SK-N-SH (cell line): ENCODE data around the gene GPR39. TPM values are rescaled to one million over a fixed set of nuclear protein-coding genes. Genes with fewer than 3 reads are reported as not detected.

Experiments used
- CTCF ChIA-PET: fragments of 300-600, 350-600 bp; formaldehyde crosslinking; extraction: SDS; loops from one replicate; lab custom pipeline; 2021; lab: Yijun Ruan, JAX
- POLR2A ChIA-PET: fragments of 350-600 bp; sonication (Branson Sonifier 250); formaldehyde crosslinking; extraction: SDS; loops from one replicate; lab custom pipeline; 2020; ENCODE audit warnings: antibody characterized with exemption, inconsistent platforms; lab: Yijun Ruan, JAX
- DNase-seq: peaks from one replicate; pipeline ENCODE4 v3.0.0; 2012
- H2AFZ ChIP-seq: fragments of 200-600 bp; sonication (generic); 2 replicates; pipeline ENCODE4 v1.8.1; 2016; ENCODE audit warnings: antibody characterized with exemption, mild to moderate bottlenecking, low read depth
- H3F3A ChIP-seq: fragments of 200-600 bp; sonication (generic); replicated peaks from 2 replicates; pipeline ENCODE3; 2016; ENCODE audit warnings: antibody characterized with exemption, mild to moderate bottlenecking; ENCODE audit not compliant: insufficient read depth
- H3K27ac ChIP-seq, 2 experiments: fragments of 200-500 bp in 1 of 2; fragments of 200-600 bp in 1 of 2; sonication (Bioruptor generic) in 1 of 2; sonication (generic), shearing (Covaris generic) in 1 of 2; 2 replicates each; pipeline versions ENCODE4 v1.5.1 to v1.6.1; 2014 to 2016; ENCODE audit warnings: low read depth in 2 of 2, inconsistent platforms in 1 of 2, low read length in 1 of 2, mild to moderate bottlenecking in 1 of 2, mixed read lengths in 1 of 2
- H3K27me3 ChIP-seq: fragments of 200-600 bp; sonication (generic), shearing (Covaris generic); 2 replicates; pipeline ENCODE4 v1.6.1; 2016; ENCODE audit warnings: mixed run types; ENCODE audit not compliant: insufficient read depth
- H3K36me3 ChIP-seq, 2 experiments: fragments of 200-500 bp in 1 of 2; fragments of 200-600 bp in 1 of 2; sonication (Bioruptor generic) in 1 of 2; sonication (generic) in 1 of 2; replicated peaks in 1 of 2; 2 replicates each; pipeline versions ENCODE3 to v1.5.1; 2014 to 2016; ENCODE audit warnings: low read length in 1 of 2, mild to moderate bottlenecking in 1 of 2; ENCODE audit not compliant: insufficient read depth in 2 of 2, control insufficient read depth in 1 of 2
- H3K4me1 ChIP-seq, 2 experiments: fragments of 200-500 bp in 1 of 2; fragments of 200-600 bp in 1 of 2; sonication (Bioruptor generic) in 1 of 2; sonication (generic), shearing (Covaris generic) in 1 of 2; 2 replicates each; pipeline versions ENCODE4 v1.5.1 to v1.6.1; 2014 to 2016; ENCODE audit warnings: low read depth in 1 of 2, low read length in 1 of 2, mixed run types in 1 of 2; ENCODE audit not compliant: insufficient read depth in 2 of 2, control insufficient read depth in 1 of 2
- H3K4me2 ChIP-seq: fragments of 200-600 bp; sonication (generic), shearing (Covaris generic); 2 replicates; pipeline ENCODE4 v1.6.1; 2017; ENCODE audit warnings: mixed run types
- H3K4me3 ChIP-seq, 2 experiments: fragments of 200-500 bp in 1 of 2; fragments of 200-600 bp in 1 of 2; sonication (Bioruptor generic) in 1 of 2; sonication (generic), shearing (Covaris generic) in 1 of 2; 2 replicates each; pipeline versions ENCODE4 v1.5.1 to v1.8.1; 2014 to 2016; ENCODE audit warnings: low read depth in 2 of 2, inconsistent platforms in 1 of 2, low read length in 1 of 2, mild to moderate bottlenecking in 1 of 2, mixed read lengths in 1 of 2, moderate library complexity in 1 of 2
- H3K79me2 ChIP-seq: fragments of 200-600 bp; sonication (generic); 2 replicates; pipeline ENCODE4 v1.8.1; 2017; ENCODE audit warnings: mild to moderate bottlenecking; ENCODE audit not compliant: insufficient read depth
- H3K9ac ChIP-seq: fragments of 200-600 bp; sonication (generic); 2 replicates; pipeline ENCODE4 v1.6.1; 2017; ENCODE audit warnings: mixed run types
- H3K9me2 ChIP-seq: fragments of 200-600 bp; sonication (generic); 2 replicates; pipeline ENCODE4 v1.6.1; 2017; ENCODE audit warnings: mixed run types
- H3K9me3 ChIP-seq: fragments of 200-600 bp; sonication (generic); 2 replicates; pipeline ENCODE4 v1.6.1; 2017; ENCODE audit warnings: mixed run types, mild to moderate bottlenecking, moderate library complexity
- H4K20me1 ChIP-seq: fragments of 200-600 bp; sonication (generic); 2 replicates; pipeline ENCODE4 v1.6.1; 2017; ENCODE audit warnings: mild to moderate bottlenecking, mixed run types; ENCODE audit not compliant: insufficient read depth
- EP300 ChIP-seq, 2 experiments: IDR thresholded peaks; 2 replicates each; pipeline versions ENCODE4 v1.4.0 to v1.6.1; 2012; ENCODE audit warnings: borderline replicate concordance in 1 of 2, low read depth in 1 of 2, low read length in 1 of 2
- EZH2phosphoT487 ChIP-seq: fragments of 200-600 bp; sonication (generic); IDR thresholded peaks from 2 replicates; pipeline ENCODE4 v1.6.1; 2017; ENCODE audit warnings: low read depth, mixed run types, mild to moderate bottlenecking, antibody characterized with exemption, moderate library complexity, borderline replicate concordance
- FOSL2 ChIP-seq: IDR thresholded peaks from 2 replicates; pipeline ENCODE4 v1.4.0; 2012; ENCODE audit warnings: low read depth, mild to moderate bottlenecking, moderate library complexity, borderline replicate concordance
- FOXJ3 ChIP-seq: sonication (generic); formaldehyde crosslinking; IDR thresholded peaks from 2 replicates; pipeline ENCODE4 v1.5.1; 2020; ENCODE audit warnings: mild to moderate bottlenecking, missing genetic modification reagents
- FOXM1 ChIP-seq: IDR thresholded peaks from 2 replicates; pipeline ENCODE4 v1.4.0; 2012; ENCODE audit warnings: low read depth, mild to moderate bottlenecking
- GATA2 ChIP-seq: sonication (generic); formaldehyde crosslinking; IDR thresholded peaks from 2 replicates; pipeline ENCODE4 v1.5.0; 2020; ENCODE audit warnings: mild to moderate bottlenecking, missing genetic modification reagents
- JUND ChIP-seq: IDR thresholded peaks from 2 replicates; pipeline ENCODE4 v1.4.0; 2012
- MAX ChIP-seq: IDR thresholded peaks from 2 replicates; pipeline ENCODE4 v1.4.0; 2012; ENCODE audit warnings: low read depth
- MEF2A ChIP-seq: IDR thresholded peaks from 2 replicates; pipeline ENCODE4 v1.4.0; 2012; ENCODE audit warnings: low read depth, borderline replicate concordance
- MXI1 ChIP-seq: IDR thresholded peaks from 2 replicates; pipeline ENCODE4 v1.6.1; 2012; ENCODE audit warnings: mild to moderate bottlenecking, low read depth, low read length, improper control_type of control experiment
- NFIC ChIP-seq: IDR thresholded peaks from 2 replicates; pipeline ENCODE4 v1.4.0; 2012; ENCODE audit warnings: borderline replicate concordance
- NRF1 ChIP-seq: IDR thresholded peaks from 2 replicates; pipeline ENCODE4 v1.6.1; 2012; ENCODE audit warnings: low read depth, mild to moderate bottlenecking, low read length
- RCOR1 ChIP-seq: fragments of 150-350 bp; IDR thresholded peaks from 2 replicates; pipeline ENCODE4 v1.6.1; 2017; ENCODE audit warnings: antibody characterized with exemption, low read length
- REST ChIP-seq: IDR thresholded peaks from 2 replicates; pipeline ENCODE4 v1.6.1; 2012; ENCODE audit warnings: mild to moderate bottlenecking, low read depth, low read length, moderate library complexity
- RFX5 ChIP-seq: IDR thresholded peaks from 2 replicates; pipeline ENCODE4 v1.6.1; 2012; ENCODE audit warnings: mild to moderate bottlenecking, improper control_type of control experiment, low read length
- RXRA ChIP-seq: IDR thresholded peaks from 2 replicates; pipeline ENCODE4 v1.4.0; 2012; ENCODE audit warnings: low read depth, mild to moderate bottlenecking, borderline replicate concordance
- SMC3 ChIP-seq: IDR thresholded peaks from 2 replicates; pipeline ENCODE4 v1.6.1; 2012; ENCODE audit warnings: low read depth, low read length, improper control_type of control experiment
- TAF1 ChIP-seq: IDR thresholded peaks from 2 replicates; pipeline ENCODE4 v1.6.1; 2012; ENCODE audit warnings: low read depth, mild to moderate bottlenecking, low read length, moderate library complexity, borderline replicate concordance
- TCF12 ChIP-seq: IDR thresholded peaks from 2 replicates; pipeline ENCODE4 v1.4.0; 2012
- YY1 ChIP-seq: IDR thresholded peaks from 2 replicates; pipeline ENCODE4 v1.4.0; 2012; ENCODE audit warnings: low read depth, mild to moderate bottlenecking
- WGBS: methylation state at CpG from one replicate; pipeline ENCODE4 v1.1.6; 2017; ENCODE audit warnings: low lambda C conversion rate; 5-methylcytosine and 5-hydroxymethylcytosine counted together
- polyA plus RNA-seq, 3 experiments: library from polyadenylated mRNA; depleted of rRNA; stranded (reverse); fragments of >200 nt; gene quantifications; 2 replicates each; pipeline ENCODE4 v1.2.3, GENCODE V29; 2012
- TF ChIP-seq, protein P1 (sequence below): fragments of 150-350 bp; IDR thresholded peaks from 2 replicates; pipeline ENCODE4 v1.6.1; 2016; ENCODE audit warnings: mild to moderate bottlenecking, low read depth, low read length

The GPR39 gene
- polyA plus RNA-seq, 1 of the 3 experiments (the other 2 are of a cell fraction): 2.3 TPM

DNA sequence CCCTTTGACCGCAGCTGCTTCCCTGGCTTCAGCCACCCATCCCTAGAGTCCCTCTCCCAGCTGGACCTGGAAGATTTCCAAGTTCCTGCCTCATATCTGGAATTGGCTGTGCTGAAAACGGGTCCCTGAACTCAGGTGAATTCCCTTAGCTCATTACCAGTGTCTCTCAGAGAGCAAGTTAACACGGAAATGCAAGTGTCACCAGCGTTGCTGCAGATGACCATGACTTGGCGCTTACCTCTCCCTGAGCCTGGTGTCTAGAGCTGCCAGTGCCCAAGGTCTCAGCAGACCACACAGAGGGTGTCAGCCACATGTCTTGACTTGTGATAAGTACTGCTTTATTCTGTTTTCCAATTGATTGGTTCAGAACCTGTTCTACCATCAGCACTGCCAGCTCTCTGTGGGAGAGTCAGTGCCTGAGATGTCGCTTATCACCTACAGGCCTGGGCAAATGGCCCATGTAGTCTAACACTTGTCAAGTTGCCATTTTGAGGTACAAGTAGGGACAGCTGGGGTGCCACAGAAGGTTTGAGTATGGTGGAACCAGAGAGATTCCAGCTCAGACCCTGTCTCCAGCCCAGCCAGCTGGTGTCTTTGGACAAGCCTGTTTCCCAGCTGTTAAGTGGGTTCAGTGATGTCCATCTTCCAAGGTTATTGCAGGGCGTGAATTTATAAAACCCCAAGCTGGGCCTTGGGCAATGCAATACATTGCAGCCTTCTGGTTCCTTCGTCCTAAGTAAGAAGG is 204.7 kb downstream of the GPR39 start:
- Histone ChIP-seq H4K20me1 (no peaks in the 10 kb centered on the region), H3K9ac (no peak overlapping the region), H3F3A (peaks cover 7% of the 10 kb centered on the region), H3K9me2 (no peaks in the 10 kb centered on the region), H3K27me3 (no peaks in the 10 kb centered on the region), H3K27ac (no peak overlapping the region), H3K4me3 (no peak overlapping the region), H3K79me2 (no peaks in the 10 kb centered on the region), H3K36me3 (no peaks in the 10 kb centered on the region), H3K9me3 (no peaks in the 10 kb centered on the region)
- 85% methylated on average over 8 of the region's 8 CpGs for WGBS
- ChIA-PET CTCF (interaction anchor here (0.8 to 1.7 kb wide), 3 partner anchors 11 to 74 kb away, joined by 3 to 4 read pairs (median 4); no protein-coding TSS in a partner anchor), POLR2A (no interaction called here)
- DNase-seq: no peak
- TF ChIP-seq, protein P1, sequence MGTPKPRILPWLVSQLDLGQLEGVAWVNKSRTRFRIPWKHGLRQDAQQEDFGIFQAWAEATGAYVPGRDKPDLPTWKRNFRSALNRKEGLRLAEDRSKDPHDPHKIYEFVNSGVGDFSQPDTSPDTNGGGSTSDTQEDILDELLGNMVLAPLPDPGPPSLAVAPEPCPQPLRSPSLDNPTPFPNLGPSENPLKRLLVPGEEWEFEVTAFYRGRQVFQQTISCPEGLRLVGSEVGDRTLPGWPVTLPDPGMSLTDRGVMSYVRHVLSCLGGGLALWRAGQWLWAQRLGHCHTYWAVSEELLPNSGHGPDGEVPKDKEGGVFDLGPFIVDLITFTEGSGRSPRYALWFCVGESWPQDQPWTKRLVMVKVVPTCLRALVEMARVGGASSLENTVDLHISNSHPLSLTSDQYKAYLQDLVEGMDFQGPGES: no peak
- TF ChIP-seq RCOR1: no peak
- no peak for TF ChIP-seq SMC3
- TF ChIP-seq EZH2phosphoT487: no peak
- TF ChIP-seq FOXM1: no peak
- TF ChIP-seq NFIC: no peak
- TF ChIP-seq EP300 (IDR thresholded peaks at IDR 0.05; ENCODE audit: borderline replicate concordance in 1 of 2, low read depth in 1 of 2, low read length in 1 of 2): no peak
- no peak for TF ChIP-seq MXI1
- no peak for TF ChIP-seq TCF12
- TF ChIP-seq FOXJ3 (CRISPR knock-in tag): no peak
- TF ChIP-seq RXRA: no peak
- TF ChIP-seq TAF1: no peak
- TF ChIP-seq, all 33 proteins: peak for 0
- Histone ChIP-seq H2AFZ (no peak overlapping the region), H3K4me2 (no peak overlapping the region), H3K4me1 (no peaks in the 10 kb centered on the region; a peak in 1 of 4 replicates)

DNA sequence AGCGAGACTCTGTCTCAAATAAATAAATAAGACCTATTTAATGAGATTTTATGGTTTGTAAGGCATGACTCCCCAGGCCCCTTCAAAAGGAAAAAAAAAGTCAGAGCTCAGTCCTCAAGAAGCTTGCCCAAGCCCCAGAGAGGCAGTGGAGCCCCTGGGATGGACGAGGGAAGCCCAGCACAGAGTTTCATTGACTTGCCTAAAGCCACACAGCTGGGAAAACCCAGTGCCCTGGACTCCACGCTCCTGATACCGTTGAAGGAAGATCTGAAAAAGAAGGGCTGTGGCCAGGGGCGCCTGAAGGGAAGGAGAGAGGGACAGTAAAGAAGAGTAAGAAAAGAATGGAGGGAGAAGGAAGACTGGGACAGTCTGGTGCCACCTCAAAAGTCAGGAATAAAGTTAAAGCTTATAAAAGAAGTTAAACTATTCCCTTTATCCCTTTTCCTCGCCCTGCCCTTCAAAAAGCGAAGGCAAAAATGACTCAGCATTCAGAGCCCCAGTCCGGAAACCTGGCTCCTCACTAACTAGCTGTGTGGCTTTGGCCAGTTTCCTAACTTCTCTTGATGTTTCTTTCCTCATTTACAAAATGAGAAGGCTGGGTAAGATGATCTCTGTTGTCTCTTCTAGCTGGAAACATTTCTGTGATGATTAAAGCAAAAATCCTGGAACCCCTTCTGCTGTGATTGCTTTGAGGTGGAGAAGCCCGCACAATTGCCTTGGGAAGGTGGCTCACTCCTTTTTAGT is 206.7 kb downstream of the GPR39 start:
- Histone ChIP-seq H3K36me3 (no peaks in the 10 kb centered on the region), H4K20me1 (no peaks in the 10 kb centered on the region), H3K27me3 (no peaks in the 10 kb centered on the region), H3K9me3 (no peaks in the 10 kb centered on the region), H3K4me1 (no peaks in the 10 kb centered on the region; a peak in 1 of 4 replicates), H3K4me3 (no peak overlapping the region), H3K9me2 (no peaks in the 10 kb centered on the region), H3K4me2 (peak overlapping the region; percentile 61), H3F3A (peaks cover 7% of the 10 kb centered on the region), H3K27ac (peak overlapping the region in 1 of 2 experiments; percentile 83; a peak in 2 of 4 replicates), H3K79me2 (no peaks in the 10 kb centered on the region), H3K9ac (no peak overlapping the region), H2AFZ (peak overlapping the region; percentile 76)
- CTCF ChIA-PET: interaction anchor here (1.4 kb wide), 1 partner anchor 46 kb away, joined by 3 read pairs; no protein-coding TSS in a partner anchor
- WGBS: 51% methylated on average over 9 of the region's 9 CpGs
- DNase-seq: no peak
- POLR2A ChIA-PET: no interaction called here
- TF ChIP-seq YY1 (no peak), RCOR1 (no peak), FOSL2 (peak; percentile 40; the same call in 1 of the 2 replicates), MXI1 (no peak), REST (no peak), MAX (no peak), MEF2A (no peak), GATA2 (CRISPR knock-in tag) (no peak), EZH2phosphoT487 (no peak), RXRA (0 out of 2 replicates have a peak, but pooled peaks have one; percentile 11), JUND (peak; percentile 60), RFX5 (no peak), EP300 (IDR thresholded peaks at IDR 0.05; ENCODE audit: borderline replicate concordance in 1 of 2, low read depth in 1 of 2, low read length in 1 of 2) (peak in 1 of 2 experiments; percentile 38; a peak in 1 of 4 replicates), NRF1 (no peak), SMC3 (no peak), TAF1 (peak; percentile 68; the same call in 1 of the 2 replicates)
